Stimulated activated CD8-positive, alpha-beta memory T cell treated with anti-CD3 and anti-CD28 coated beads, Interleukin-7, amount 100 ng/mL, for 1 hour (primary cell): ENCODE results near the gene RAD54L2.
"Not testable (repeated sequence)": the region's sequence is repeated elsewhere in the genome, so short reads cannot be mapped to it uniquely, and the experiment has no call there.

ENCODE experiments used
- DNase-seq, 2 donors: peaks; one replicate each; pipeline ENCODE4 v3.0.0-alpha.2; 2020; ENCODE audit warnings: low read depth in 2 of 2

RAD54L2 gene, protein sequence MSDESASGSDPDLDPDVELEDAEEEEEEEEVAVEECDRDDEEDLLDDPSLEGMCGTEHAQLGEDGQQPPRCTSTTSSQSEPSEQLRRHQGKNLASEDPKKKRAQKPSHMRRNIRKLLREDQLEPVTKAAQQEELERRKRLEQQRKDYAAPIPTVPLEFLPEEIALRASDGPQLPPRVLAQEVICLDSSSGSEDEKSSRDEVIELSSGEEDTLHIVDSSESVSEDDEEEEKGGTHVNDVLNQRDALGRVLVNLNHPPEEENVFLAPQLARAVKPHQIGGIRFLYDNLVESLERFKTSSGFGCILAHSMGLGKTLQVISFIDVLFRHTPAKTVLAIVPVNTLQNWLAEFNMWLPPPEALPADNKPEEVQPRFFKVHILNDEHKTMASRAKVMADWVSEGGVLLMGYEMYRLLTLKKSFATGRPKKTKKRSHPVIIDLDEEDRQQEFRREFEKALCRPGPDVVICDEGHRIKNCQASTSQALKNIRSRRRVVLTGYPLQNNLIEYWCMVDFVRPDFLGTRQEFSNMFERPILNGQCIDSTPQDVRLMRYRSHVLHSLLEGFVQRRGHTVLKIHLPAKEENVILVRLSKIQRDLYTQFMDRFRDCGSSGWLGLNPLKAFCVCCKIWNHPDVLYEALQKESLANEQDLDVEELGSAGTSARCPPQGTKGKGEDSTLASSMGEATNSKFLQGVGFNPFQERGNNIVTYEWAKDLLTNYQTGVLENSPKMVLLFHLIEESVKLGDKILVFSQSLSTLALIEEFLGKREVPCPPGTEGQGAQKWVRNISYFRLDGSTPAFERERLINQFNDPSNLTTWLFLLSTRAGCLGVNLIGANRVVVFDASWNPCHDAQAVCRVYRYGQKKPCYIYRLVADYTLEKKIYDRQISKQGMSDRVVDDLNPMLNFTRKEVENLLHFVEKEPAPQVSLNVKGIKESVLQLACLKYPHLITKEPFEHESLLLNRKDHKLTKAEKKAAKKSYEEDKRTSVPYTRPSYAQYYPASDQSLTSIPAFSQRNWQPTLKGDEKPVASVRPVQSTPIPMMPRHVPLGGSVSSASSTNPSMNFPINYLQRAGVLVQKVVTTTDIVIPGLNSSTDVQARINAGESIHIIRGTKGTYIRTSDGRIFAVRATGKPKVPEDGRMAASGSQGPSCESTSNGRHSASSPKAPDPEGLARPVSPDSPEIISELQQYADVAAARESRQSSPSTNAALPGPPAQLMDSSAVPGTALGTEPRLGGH (N-terminal part only)

GRCh38 chr3:51538459-51539290, at the start of gene RAD54L2:
Gene RAD54L2 (plus strand): TSS chr3:51538719. CDS start chr3:51590421, 51,702 bp downstream.
- peak; percentile 60 to 65 for DNase-seq

DNA sequence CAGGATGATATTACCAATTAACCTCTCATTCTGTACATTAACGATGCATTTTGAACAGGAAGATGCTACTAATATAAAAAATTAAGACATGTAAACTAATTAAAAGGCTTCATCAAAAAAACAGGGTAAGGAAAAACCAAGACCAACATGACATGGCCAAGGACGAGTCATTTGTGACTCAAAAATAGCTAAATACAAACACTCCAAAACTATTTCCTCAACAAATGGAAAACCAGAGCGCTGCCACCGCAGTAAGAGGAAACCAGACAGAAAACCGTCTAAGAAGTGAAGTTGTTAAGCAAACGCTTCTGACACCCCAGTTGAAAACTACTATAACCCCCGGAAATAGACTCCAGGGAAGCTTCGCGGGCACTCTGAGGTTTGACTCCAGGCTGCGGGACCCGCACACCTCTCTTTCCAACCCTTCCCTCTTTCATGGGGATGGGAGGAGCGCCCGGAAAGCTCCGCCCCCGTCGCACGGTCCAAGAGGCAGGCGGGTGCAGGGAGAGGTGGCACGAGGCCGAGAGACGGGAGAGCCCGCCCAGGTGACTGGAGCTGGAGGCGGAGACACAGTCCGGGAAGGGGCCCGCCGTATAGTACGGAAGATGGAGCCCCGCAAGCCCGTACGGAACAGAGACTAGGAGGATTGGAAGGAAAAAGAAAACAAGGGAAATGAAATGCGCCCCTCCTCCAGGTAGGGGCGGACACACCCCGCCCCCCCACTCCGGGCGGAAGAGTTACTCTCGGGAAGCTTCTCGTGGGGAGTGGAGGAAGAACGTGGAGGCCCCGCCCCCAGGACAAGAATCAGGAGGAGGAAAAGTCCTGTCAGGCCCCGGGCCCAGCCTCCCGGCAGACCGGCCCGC, 39.4 kb upstream of the RAD54L2 start:
- peak; percentile 55 to 61 for DNase-seq

- no peak for DNase-seq
These were observed 37.8 kb upstream of the RAD54L2 start for GRCh38 chr3:51500632-51501131.

DNA sequence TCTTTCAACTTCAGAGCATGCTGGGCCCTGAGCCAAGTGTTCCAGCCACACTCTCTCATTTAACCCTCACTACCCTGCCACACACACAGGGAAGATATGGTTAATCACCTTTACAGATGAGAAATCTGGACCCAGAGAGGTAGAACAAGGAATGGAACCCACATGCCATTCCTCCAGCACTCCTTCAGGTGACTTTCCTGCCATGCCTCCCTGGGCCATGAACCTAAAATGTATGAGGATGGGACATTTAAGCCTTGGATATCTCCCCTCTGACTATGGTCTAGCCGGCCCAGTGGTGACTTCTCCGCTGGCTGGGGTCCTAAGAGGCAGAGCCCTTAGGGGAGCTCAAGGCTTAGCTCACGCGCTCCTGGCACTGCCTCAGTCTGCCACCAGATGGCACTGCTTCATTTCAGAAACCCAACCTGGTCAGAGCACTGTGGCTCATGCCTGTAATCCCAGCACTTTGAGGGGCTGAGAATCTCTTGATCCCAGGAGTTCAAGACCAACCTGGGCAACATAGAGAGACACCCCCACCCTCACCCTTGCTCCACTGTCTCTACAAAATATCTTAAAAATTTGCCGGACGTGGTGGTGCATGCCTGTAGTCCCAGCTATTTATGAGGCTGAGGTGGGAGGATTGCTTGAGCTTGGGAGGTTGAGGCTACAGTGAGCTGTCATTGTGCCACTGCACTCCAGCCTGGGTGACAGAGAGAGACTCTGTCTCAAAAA, 36.5 kb upstream of the RAD54L2 start:
- DNase-seq = peak; percentile 64 to 68

- DNase-seq = no peak
These were observed 36.0 kb upstream of the RAD54L2 start for GRCh38 chr3:51502562-51502910.

- no peak for DNase-seq
These were observed 35.5 kb upstream of the RAD54L2 start for GRCh38 chr3:51503007-51503406.

DNA sequence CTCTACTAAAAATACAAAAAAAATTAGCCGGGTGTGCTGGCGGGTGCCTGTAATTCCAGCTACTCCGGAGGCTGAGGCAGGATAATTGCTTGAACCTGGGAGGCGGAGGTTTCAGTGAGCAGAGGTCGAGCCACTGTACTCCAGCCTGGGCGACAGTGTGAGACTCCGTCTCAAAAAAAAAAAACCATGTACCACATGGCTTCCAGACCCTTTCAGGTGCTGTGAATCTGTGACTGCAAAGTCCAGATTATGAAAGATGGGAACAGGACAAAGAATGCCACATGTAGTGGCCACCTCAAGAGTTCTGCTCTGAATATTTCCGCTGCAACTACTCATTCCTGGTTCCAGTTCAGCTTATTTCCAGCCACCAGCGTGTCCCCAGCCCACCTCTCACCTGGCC, 30.3 kb upstream of the RAD54L2 start:
- no peak for DNase-seq

DNA sequence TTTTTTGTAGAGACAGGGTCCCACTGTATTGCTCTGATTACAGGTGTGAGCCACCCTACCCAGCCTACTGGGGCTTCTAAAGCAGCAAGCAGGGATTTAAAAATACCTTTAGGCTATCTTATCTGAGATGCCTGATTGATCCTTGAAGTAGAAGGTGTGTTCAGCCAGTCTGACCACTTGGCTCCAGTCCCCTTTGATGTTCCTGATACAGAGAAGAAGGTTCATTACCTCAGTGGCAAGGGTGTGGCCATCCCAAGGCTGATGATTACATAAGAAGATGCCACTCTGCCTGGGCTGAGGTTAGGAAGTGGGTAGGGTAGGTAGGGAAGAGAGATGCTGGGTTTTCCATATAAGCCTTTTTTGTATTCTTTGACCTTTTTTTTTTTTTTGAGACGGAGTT, 27.5 kb upstream of the RAD54L2 start:
- DNase-seq = no peak

- no peak for DNase-seq
These were observed 24.3 kb upstream of the RAD54L2 start for GRCh38 chr3:51514210-51514609.

- no peak for DNase-seq
These were observed 18.7 kb upstream of the RAD54L2 start for GRCh38 chr3:51519848-51520247.

DNA sequence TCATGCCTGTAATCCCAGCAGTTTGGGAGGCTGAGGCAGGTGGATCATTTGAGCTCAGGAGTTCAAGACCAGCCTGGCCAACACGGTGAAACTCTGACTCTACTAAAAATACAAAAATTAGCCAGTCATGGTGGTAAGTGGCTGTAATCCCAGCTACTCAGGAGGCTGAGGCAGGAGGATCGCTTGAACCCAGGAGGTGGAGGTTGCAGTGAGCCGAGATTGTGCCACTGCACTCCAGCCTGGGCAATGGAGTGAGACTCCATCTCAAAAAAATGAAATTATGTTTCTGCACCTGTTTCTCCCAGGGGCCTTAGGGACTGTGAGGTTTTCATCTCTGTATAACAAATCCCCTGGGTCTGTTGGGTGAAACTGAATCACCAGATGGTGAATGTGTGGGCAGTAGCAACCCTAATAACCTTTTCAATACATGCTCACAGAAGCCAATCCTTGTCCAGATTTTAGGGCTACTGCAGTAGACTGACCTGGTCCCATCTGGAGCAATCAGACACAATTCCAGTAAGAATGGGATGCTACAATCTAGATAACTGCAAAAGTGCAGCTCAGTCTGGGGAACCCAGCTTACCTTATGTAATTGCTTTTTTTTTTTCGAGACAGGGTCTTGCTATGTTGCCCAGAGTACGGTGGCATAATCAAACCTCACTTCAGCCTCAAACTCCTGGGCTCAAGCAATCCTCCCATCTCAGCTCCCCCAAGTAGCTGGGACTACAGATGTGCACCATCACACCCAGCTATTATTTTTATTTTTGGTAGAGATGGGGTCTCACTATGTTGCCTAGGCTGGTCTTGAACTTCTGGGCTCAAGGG, 17.4 kb upstream of the RAD54L2 start:
- DNase-seq = not testable (repeated sequence)

DNA sequence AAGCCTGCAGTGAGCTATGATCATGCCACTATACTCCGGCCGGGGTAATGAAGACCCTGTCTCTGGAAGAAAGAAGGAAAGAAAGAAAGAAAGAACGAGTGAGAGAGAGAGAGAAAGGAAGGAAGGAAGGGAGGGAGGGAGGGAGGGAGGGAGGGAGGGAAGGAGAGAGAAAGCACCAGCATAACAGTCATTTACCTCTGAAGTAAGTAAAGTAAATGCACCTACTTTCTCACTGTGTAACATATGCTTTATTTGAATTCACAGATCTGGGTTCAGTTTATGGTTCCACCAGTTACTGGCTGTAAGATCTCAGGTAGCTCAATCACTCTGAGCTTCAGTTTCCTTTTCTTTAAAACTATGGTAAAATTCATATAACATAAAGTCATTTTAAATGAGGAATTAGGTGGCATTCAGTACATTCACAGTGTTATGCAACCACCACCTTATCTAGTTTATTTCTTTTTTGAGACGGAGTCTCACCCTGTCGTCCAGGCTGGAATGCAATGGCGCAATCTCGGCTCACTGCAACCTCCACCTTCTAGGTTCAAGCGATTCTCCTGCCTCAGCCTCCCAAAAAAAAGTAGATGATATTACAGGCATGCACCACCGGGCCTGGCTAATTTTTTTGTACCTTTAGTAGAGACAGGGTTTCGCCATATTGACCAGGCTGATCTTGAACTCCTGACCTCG, 16.1 kb upstream of the RAD54L2 start:
- no peak for DNase-seq

- not testable (repeated sequence) for DNase-seq
These were observed 13.6 kb upstream of the RAD54L2 start for GRCh38 chr3:51524874-51525273.

GRCh38 chr3:51530485-51530884, 8.0 kb upstream of the RAD54L2 start:
- no peak for DNase-seq

DNA sequence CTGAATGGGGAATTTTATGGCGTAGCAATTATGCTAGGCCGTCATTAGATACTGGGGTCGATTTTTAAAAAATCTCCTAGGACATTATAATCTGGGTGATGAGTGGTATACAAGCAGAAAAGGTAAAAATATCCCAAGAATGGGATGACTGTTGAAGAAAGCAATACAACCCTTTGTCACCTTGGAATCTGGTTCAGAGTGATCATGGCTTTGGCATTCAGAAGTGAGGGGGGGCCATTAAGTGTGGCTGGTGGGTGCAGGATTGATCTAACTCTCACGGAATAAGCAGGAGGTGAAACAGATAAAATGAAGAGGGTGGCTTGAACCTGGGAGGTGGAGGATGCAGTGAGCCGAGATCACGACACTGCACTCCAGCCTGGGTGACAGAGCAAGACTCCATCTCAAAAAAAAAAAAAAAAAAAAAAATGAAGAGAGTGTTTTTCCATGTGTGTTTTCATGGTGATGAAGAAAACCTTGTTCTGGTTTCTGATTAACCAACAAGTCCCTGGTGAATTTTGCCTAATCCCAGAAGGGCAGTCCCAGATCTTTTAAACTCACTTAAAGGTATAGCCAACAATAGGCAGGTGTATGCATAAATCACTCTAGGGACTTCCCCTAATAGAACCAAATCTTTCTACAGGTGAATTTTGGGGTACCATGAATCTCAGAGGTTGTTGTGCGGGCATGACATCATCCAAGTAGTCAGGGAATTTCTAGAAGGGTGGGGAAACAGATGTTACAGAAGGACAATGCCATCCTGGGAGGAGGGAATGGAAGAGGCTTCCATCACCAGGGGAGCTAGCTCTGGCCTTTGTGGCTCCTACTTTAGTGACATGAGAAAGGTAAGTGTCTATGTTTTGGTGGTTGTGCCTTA, 3.1 kb upstream of the RAD54L2 start:
- no peak for DNase-seq

GRCh38 chr3:51537631-51538030, 888 bp upstream of the RAD54L2 start:
- not testable (repeated sequence) for DNase-seq

DNA sequence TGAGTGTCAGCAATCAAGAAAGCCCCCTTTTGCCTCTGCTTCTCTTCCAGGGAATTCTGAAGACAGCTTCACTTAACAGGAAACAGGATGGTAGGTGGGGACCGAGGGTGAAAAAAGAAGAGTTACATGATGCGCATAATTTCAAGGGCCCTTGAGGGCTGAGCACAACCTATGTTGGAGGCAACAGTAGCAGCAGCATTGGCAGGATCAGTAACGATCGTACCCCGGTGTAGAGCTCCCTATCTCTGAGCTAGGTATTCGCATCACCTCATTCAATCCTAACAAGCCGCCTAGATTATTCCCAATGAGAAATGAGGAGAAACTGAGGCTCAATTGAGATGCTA, 432 bp upstream of the RAD54L2 start:
- DNase-seq = no peak
